Breast epithelium (tissue), 3 donors: ENCODE measurements around the gene DBH.

Experiments
- CTCF ChIP-seq, 3 donors: fragments of 450-650 bp; IDR thresholded peaks; one replicate each; pipeline ENCODE4 v1.5.1; 2016 to 2017; ENCODE audit warnings: antibody characterized with exemption in 3 of 3, mild to moderate bottlenecking in 3 of 3, moderate library complexity in 3 of 3
- POLR2AphosphoS5 ChIP-seq, 3 donors: sonication (generic); formaldehyde crosslinking; IDR thresholded peaks; one replicate each; pipeline ENCODE4 v1.6.1; 2017; ENCODE audit warnings: antibody characterized with exemption in 3 of 3

GRCh38 chr9:133677126-133678010, 41.2 kb downstream of the DBH start:
- TF ChIP-seq CTCF (IDR thresholded peaks at IDR 0.05) = no peak
- TF ChIP-seq POLR2AphosphoS5 (IDR thresholded peaks at IDR 0.05) = no peak
